ENCODE data around the gene SLC35A5. TPM values are rescaled to one million over a fixed set of nuclear protein-coding genes. Genes with fewer than 3 reads are reported as not detected.
A peak's percentile ranks its signal among the peaks of the same experiment; 100 is the strongest.
"Not testable (repeated sequence)": the region's sequence is repeated elsewhere in the genome, so short reads cannot be mapped to it uniquely, and the experiment has no call there.

The SLC35A5 gene, protein sequence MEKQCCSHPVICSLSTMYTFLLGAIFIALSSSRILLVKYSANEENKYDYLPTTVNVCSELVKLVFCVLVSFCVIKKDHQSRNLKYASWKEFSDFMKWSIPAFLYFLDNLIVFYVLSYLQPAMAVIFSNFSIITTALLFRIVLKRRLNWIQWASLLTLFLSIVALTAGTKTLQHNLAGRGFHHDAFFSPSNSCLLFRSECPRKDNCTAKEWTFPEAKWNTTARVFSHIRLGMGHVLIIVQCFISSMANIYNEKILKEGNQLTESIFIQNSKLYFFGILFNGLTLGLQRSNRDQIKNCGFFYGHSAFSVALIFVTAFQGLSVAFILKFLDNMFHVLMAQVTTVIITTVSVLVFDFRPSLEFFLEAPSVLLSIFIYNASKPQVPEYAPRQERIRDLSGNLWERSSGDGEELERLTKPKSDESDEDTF
- total RNA-seq (10 to 100 TPM; 11.7 to 20.4 (median 16.3) TPM), total RNA-seq (11.8 to 41.9 (median 20.8) reads per million in 29 experiments)
- 25.8 TPM for total RNA-seq (2013)

DNA sequence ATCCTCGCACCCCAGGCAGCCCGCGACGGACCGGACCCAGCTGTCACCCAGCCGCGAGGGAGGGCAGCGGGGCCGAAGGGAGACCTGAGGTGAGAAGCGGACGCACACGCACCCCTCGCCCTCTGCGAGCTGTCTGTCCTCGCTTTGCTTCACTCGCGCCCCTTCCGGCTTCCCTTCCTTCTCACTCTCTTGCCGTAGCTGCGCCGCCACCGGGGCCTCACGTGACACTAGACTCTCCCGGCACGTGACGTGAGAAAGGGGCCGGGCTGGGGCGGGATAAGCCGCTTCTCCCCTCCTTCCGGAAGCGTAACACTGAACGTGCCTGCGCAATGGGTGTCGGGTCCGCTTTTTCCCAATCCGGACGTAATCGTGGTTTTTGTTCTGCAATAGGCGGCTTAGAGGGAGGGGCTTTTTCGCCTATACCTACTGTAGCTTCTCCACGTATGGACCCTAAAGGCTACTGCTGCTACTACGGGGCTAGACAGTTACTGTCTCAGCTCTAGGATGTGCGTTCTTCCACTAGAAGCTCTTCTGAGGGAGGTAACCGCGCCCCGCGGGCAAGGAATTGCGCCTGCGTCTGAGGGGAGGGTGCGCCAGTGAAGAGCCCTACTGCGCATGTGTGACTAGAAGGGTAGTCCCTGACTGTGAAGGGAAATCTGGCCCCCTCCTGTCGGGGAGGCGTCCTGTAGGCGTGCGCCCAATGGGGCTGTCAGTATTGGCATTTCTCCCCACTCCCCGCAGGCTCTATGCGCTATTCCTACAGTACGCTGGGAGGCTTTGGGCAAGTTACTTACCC lies at the start of gene SLC35A5, which contains the start of gene ATG3:
Gene SLC35A5, plus strand, starts transcription at position 312 of the 796 bp plus-strand sequence. CDS start 1,359 bp downstream, outside the sequence.
Gene ATG3, minus strand, starts transcription at position 229 of the 796 bp plus-strand sequence. CDS start 434 bp downstream, outside the sequence.
- Mint-ChIP-seq H3K27ac (peak within 1 kb of the TSS; percentile 99), H3K36me3 (peaks cover 26% of the 10 kb centered on the region), H3K27me3 (no peaks in the 10 kb centered on the region), H3K4me1 (peaks cover 55 to 69% (median 55%) of the 10 kb centered on the region in 3 donors), H3K9me3 (no peaks in the 10 kb centered on the region), H3K4me3 (peak within 1 kb of the TSS; percentile 83 to 98 (median 96))
- 0% methylated on average over 34 of the region's 58 CpGs for WGBS (ENCODE audit: insufficient coverage)
- peak; percentile 83 to 87 (median 84) for ATAC-seq (replicated peaks in 1 of 4)
- ChIA-PET CTCF (interaction anchor here (0.5 to 1.3 kb wide), 10 partner anchors 18 to 1183 kb away, joined by 3 to 5 read pairs (median 3); no protein-coding TSS in a partner anchor), POLR2A (interaction anchor here in 1 of 2 donors (0.6 to 1.1 kb wide), 2 partner anchors 10 to 1380 kb away, joined by 4 to 11 read pairs; no protein-coding TSS in a partner anchor)
- no peaks in the 10 kb centered on the region for H3K27me3 ChIP-seq (replicated peaks in 1 of 2; ENCODE audit: control insufficient read depth in 2 of 2, extremely low read depth in 1 of 2, insufficient read depth in 2 of 2, low read length in 1 of 2)
- peak; percentile 95 to 100 (median 98) for DNase-seq
- no peaks in the 10 kb centered on the region for H3K9me3 ChIP-seq
- H3K4me1 ChIP-seq (ENCODE audit: control insufficient read depth in 1 of 2, extremely low read depth in 1 of 2, insufficient read depth in 2 of 2, low read length in 2 of 2): peaks cover 18 to 22% of the 10 kb centered on the region in 2 experiments
- H3K27ac ChIP-seq (ENCODE audit: low read length): peak within 1 kb of the TSS; percentile 94
- H3K36me3 ChIP-seq (ENCODE audit: control insufficient read depth in 2 of 2, extremely low read depth in 1 of 2, insufficient read depth in 1 of 2, low read length in 1 of 2): peaks cover 0 to 14% of the 10 kb centered on the region in 2 donors
- peak within 1 kb of the TSS; percentile 60 to 84 for H3K4me3 ChIP-seq (ENCODE audit: control insufficient read depth in 1 of 2, extremely low read depth in 1 of 2, low read length in 1 of 2)

DNA sequence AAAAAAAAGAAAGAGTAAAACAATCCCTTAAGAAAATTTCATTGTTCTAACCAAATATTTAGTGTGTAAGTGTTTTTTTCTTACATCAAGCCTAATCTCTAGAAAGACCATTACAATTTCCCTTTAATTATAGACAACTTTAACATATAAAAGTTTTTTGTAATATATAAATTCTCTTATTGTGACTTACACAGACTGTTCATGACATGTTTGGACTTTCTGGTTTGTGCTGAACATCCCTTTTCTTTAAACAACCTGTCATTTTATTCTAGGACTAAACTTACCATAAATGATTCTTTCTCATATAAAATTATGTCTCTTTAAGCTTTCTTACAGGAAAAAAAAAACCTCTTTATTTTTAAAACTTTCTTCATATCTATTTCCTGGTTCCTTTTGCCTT lies 49.5 kb upstream of the SLC35A5 start:
- ATAC-seq (replicated peaks in 1 of 4): no peak
- Mint-ChIP-seq H3K36me3 (peaks cover 5% of the 10 kb centered on the region), H3K27me3 (no peaks in the 10 kb centered on the region), H3K9me3 (peaks cover 0 to 6% (median 2%) of the 10 kb centered on the region in 3 donors), H3K27ac (no peak overlapping the region), H3K4me1 (peaks cover 14 to 22% (median 22%) of the 10 kb centered on the region in 3 donors), H3K4me3 (no peak overlapping the region)
- peaks cover 0 to 4% of the 10 kb centered on the region in 2 experiments for H3K4me1 ChIP-seq (ENCODE audit: control insufficient read depth in 1 of 2, extremely low read depth in 1 of 2, insufficient read depth in 2 of 2, low read length in 2 of 2)
- H3K27me3 ChIP-seq (replicated peaks in 1 of 2; ENCODE audit: control insufficient read depth in 2 of 2, extremely low read depth in 1 of 2, insufficient read depth in 2 of 2, low read length in 1 of 2): no peaks in the 10 kb centered on the region
- CTCF ChIA-PET: interaction anchor here (0.6 to 1.7 kb wide), 6 partner anchors 151 to 986 kb away, joined by 3 to 8 read pairs (median 4); no protein-coding TSS in a partner anchor
- no peak for DNase-seq
- no peaks in the 10 kb centered on the region for H3K36me3 ChIP-seq (ENCODE audit: control insufficient read depth in 2 of 2, extremely low read depth in 1 of 2, insufficient read depth in 1 of 2, low read length in 1 of 2)
- H3K27ac ChIP-seq (ENCODE audit: low read length): no peak overlapping the region
- POLR2A ChIA-PET: interaction anchor here in 1 of 2 donors (0.5 to 0.8 kb wide), 2 partner anchors 8 to 986 kb away, joined by 3 to 6 read pairs; no protein-coding TSS in a partner anchor
- H3K9me3 ChIP-seq: no peaks in the 10 kb centered on the region
- H3K4me3 ChIP-seq (ENCODE audit: control insufficient read depth in 1 of 2, extremely low read depth in 1 of 2, low read length in 1 of 2): no peak overlapping the region

DNA sequence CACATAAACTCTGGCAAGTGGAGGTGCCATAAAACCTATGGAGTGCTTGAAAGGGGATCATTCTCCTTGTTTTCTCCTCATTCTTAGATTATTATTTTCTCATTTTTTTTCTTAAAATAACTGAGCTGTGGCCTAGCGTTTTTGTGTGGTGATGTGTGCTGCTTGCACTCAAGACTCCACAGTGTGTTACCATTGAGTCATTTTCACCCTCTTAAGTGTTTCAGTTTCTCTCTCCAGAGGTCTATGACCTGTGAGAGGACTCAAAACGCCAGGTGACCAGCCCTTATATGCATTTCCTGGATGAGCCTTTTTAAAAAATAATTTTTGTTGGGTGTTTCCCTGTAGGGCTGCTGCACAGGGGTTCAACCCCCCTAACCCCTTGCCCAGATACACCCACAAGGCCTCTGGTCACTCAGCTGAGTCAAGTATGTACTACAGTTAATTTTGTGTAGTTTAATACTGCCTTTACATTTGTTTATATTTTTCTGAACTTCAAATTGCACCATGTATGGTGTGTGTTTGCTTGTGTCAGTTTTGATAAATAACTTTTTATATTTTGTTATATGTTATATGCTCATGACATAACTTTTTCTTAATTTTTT lies 47.2 kb upstream of the SLC35A5 start:
- no peak for DNase-seq
- Mint-ChIP-seq H3K27me3 (no peaks in the 10 kb centered on the region), H3K36me3 (peaks cover 5% of the 10 kb centered on the region), H3K27ac (peak overlapping the region in 1 of 2 donors; percentile 55), H3K4me3 (no peak overlapping the region), H3K4me1 (peaks cover 22 to 23% (median 23%) of the 10 kb centered on the region in 3 donors), H3K9me3 (peaks cover 0 to 6% (median 2%) of the 10 kb centered on the region in 3 donors)
- H3K36me3 ChIP-seq (ENCODE audit: control insufficient read depth in 2 of 2, extremely low read depth in 1 of 2, insufficient read depth in 1 of 2, low read length in 1 of 2): no peaks in the 10 kb centered on the region
- H3K27me3 ChIP-seq (replicated peaks in 1 of 2; ENCODE audit: control insufficient read depth in 2 of 2, extremely low read depth in 1 of 2, insufficient read depth in 2 of 2, low read length in 1 of 2): no peaks in the 10 kb centered on the region
- H3K9me3 ChIP-seq: no peaks in the 10 kb centered on the region
- H3K4me3 ChIP-seq (ENCODE audit: control insufficient read depth in 1 of 2, extremely low read depth in 1 of 2, low read length in 1 of 2): no peak overlapping the region
- ChIA-PET POLR2A (interaction anchor here in 1 of 2 donors (0.7 to 1.0 kb wide), 2 partner anchors 16 to 102 kb away, joined by 4 read pairs; partner anchors contain the start of gene BTLA), CTCF (interaction anchor here (0.7 to 1.0 kb wide), 3 partner anchors 187 to 408 kb away, joined by 3 read pairs; no protein-coding TSS in a partner anchor)
- peak; percentile 19 to 63 (median 34) for ATAC-seq (replicated peaks in 1 of 4)
- no CpG with 5 or more reads among the region's 2 CpGs for whole genome bisulfite sequencing (ENCODE audit: insufficient coverage)
- H3K4me1 ChIP-seq (ENCODE audit: control insufficient read depth in 1 of 2, extremely low read depth in 1 of 2, insufficient read depth in 2 of 2, low read length in 2 of 2): peaks cover 0 to 7% of the 10 kb centered on the region in 2 experiments
- H3K27ac ChIP-seq (ENCODE audit: low read length): no peak overlapping the region

DNA sequence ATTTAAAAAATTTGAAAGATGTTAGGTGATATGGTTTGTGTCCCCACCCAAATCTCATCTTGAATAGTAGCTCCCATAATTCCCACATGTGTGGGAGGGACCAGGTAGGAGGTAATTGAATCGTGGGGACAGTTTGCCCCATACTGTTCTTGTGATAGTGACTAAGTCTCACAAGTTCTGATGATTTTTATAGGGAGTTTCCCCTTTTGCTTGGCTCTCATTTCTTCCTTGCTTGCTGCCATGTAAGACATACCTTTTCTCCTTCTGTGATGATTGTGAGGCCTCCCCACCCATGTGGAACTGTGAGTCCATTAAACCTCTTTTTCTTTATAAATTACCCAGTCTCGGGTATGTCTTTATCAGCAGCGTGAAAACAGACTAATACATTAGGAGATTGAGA lies 42.9 kb upstream of the SLC35A5 start:
- H3K36me3 ChIP-seq (ENCODE audit: control insufficient read depth in 2 of 2, extremely low read depth in 1 of 2, insufficient read depth in 1 of 2, low read length in 1 of 2); H3K27me3 ChIP-seq (replicated peaks in 1 of 2; ENCODE audit: control insufficient read depth in 2 of 2, extremely low read depth in 1 of 2, insufficient read depth in 2 of 2, low read length in 1 of 2); H3K9me3 ChIP-seq; H3K27ac Mint-ChIP-seq; H3K4me3 ChIP-seq (ENCODE audit: control insufficient read depth in 1 of 2, extremely low read depth in 1 of 2, low read length in 1 of 2); H3K36me3 Mint-ChIP-seq; H3K4me1 ChIP-seq (ENCODE audit: control insufficient read depth in 1 of 2, extremely low read depth in 1 of 2, insufficient read depth in 2 of 2, low read length in 2 of 2); H3K27ac ChIP-seq (ENCODE audit: low read length); POLR2A ChIA-PET; H3K27me3 Mint-ChIP-seq; H3K9me3 Mint-ChIP-seq; H3K4me3 Mint-ChIP-seq: not testable (repeated sequence)
- ATAC-seq (replicated peaks in 1 of 4) (peak in 1 of 4 experiments; percentile 12), DNase-seq (peak in 1 of 35 experiments; percentile 21)
- no CpG with 5 or more reads among the region's 3 CpGs for WGBS (ENCODE audit: insufficient coverage)
- H3K4me1 Mint-ChIP-seq: peaks cover 22 to 23% (median 23%) of the 10 kb centered on the region in 3 donors
- CTCF ChIA-PET: interaction anchor here (0.9 to 3.2 kb wide), 10 partner anchors 19 to 407 kb away, joined by 3 to 29 read pairs (median 4); partner anchors contain the start of genes SLC9C1 (in 2 of the 2) and BTLA (in 1 of the 2)

DNA sequence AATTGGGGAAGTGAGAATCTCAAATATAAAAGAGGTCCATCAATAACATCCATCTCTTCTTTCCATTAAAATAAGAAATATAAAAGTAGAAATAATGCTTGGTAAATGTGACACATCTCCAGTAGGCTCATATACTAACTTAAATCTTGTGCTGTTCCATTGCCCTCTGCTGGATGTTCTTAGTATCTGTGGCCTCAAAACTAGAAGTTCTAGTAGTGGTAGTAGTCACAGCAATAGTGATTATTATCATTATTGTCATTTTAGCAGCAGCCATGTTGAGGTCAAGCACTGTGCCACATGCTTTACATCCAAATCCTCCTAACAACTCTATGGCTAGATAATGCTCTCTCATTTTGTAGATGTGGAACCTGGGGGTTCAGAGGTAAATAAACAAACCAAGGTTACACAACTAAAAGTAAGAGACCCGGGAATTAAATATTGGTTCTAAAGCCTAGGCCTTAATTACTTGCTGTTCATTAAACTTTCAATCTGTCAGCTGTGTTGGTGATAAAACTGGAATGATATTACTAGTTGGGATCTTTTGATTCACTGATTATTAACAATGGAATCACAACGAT lies 42.3 kb upstream of the SLC35A5 start:
- H3K27me3 ChIP-seq (replicated peaks in 1 of 2; ENCODE audit: control insufficient read depth in 2 of 2, extremely low read depth in 1 of 2, insufficient read depth in 2 of 2, low read length in 1 of 2): no peaks in the 10 kb centered on the region
- Mint-ChIP-seq H3K27me3 (no peaks in the 10 kb centered on the region), H3K27ac (no peak overlapping the region), H3K9me3 (no peaks in the 10 kb centered on the region), H3K4me1 (peaks cover 19 to 23% (median 20%) of the 10 kb centered on the region in 3 donors), H3K4me3 (no peak overlapping the region), H3K36me3 (peaks cover 5% of the 10 kb centered on the region)
- peak; percentile 73 to 85 (median 80) for ATAC-seq (replicated peaks in 1 of 4)
- CTCF ChIA-PET: interaction anchor here (0.5 to 3.2 kb wide), 22 partner anchors 12 to 408 kb away, joined by 3 to 29 read pairs (median 5); partner anchors contain the start of genes SLC9C1 (in 2 of the 2), BTLA (in 1 of the 2) and CD200 (in 1 of the 2)
- DNase-seq: peak in 22 of 35 experiments; percentile 1 to 76 (median 26)
- no CpG with 5 or more reads among the region's 2 CpGs for WGBS (ENCODE audit: insufficient coverage)
- no peak overlapping the region for H3K4me3 ChIP-seq (ENCODE audit: control insufficient read depth in 1 of 2, extremely low read depth in 1 of 2, low read length in 1 of 2)
- POLR2A ChIA-PET: interaction anchor here in 1 of 2 donors (0.8 kb wide), 1 partner anchor 113 kb away, joined by 3 read pairs; no protein-coding TSS in a partner anchor
- no peaks in the 10 kb centered on the region for H3K9me3 ChIP-seq
- no peak overlapping the region for H3K27ac ChIP-seq (ENCODE audit: low read length)
- no peaks in the 10 kb centered on the region for H3K36me3 ChIP-seq (ENCODE audit: control insufficient read depth in 2 of 2, extremely low read depth in 1 of 2, insufficient read depth in 1 of 2, low read length in 1 of 2)
- H3K4me1 ChIP-seq (ENCODE audit: control insufficient read depth in 1 of 2, extremely low read depth in 1 of 2, insufficient read depth in 2 of 2, low read length in 2 of 2): peaks cover 0 to 7% of the 10 kb centered on the region in 2 experiments

Measured in T-cell (primary cell).